Right lobe of liver (tissue), 6 donors: Measurements from ENCODE around the gene SH3GL2. TPM values are rescaled to one million over a fixed set of nuclear protein-coding genes. Genes with fewer than 3 reads are reported as not detected.

Source experiments
- ATAC-seq, 4 donors: fragments of 200-7000 bp; cut with Tn5 transposase; one replicate each; pipeline ENCODE4 v1.9.1; 2020; ENCODE audit warnings: mild to moderate bottlenecking in 4 of 4, moderate library complexity in 4 of 4
- DNase-seq, 3 donors: peaks; one replicate each; pipeline ENCODE4 v3.0.0-alpha.2; 2020
- H3K27ac ChIP-seq, 3 donors: fragments of 200-600 bp; one replicate each; pipeline ENCODE4 v1.8.0; 2022
- H3K27me3 ChIP-seq, 2 donors: fragments of 200-600 bp; one replicate each; pipeline ENCODE4 v1.8.0; 2022
- H3K36me3 ChIP-seq, 4 donors: fragments of 200-600 bp; sonication (generic) in 1 of 4; one replicate each; pipeline versions ENCODE4 v1.5.1 to v1.8.0; 2017 to 2022; ENCODE audit warnings: control low read depth in 1 of 4
- H3K4me1 ChIP-seq, 4 donors: fragments of 200-600 bp; sonication (generic) in 1 of 4; one replicate each; pipeline versions ENCODE4 v1.5.1 to v1.8.0; 2017 to 2022; ENCODE audit warnings: control low read depth in 1 of 4
- H3K4me3 ChIP-seq, 3 donors: fragments of 200-600 bp; one replicate each; pipeline ENCODE4 v1.8.0; 2022
- H3K9me3 ChIP-seq, 4 donors: fragments of 200-600 bp; sonication (generic) in 1 of 4; one replicate each; pipeline versions ENCODE4 v1.5.1 to v1.8.0; 2017 to 2022; ENCODE audit warnings: control low read depth in 1 of 4
- POLR2A ChIP-seq: fragments of 450-650 bp; IDR thresholded peaks from one replicate; pipeline ENCODE4 v1.6.1; 2017; ENCODE audit warnings: antibody characterized with exemption, mild to moderate bottlenecking
- WGBS: methylation state at CpG from one replicate; pipeline ENCODE4 v1.1.6; 2018; ENCODE audit warnings: low coverage, low lambda C conversion rate; ENCODE audit not compliant: insufficient coverage; ENCODE audit errors: missing lambda C conversion rate; 5-methylcytosine and 5-hydroxymethylcytosine counted together
- intact Hi-C, 2 donors: fragments of 100-400 bp; cut with DNase I; formaldehyde crosslinking; loops; one replicate each; pipeline versions ENCODE4 v1.11.2 to v1.14.1; 2022
- total RNA-seq, 6 experiments: library from RNA; depleted of rRNA in 2 of 6; stranded (reverse); fragments of >200 nt in 2 of 6; fragmentation: NEBNext Ultra II Directional in 3 of 6; extraction: Animal tissue kit (Norgen Biotek cat#: 25700) in 3 of 6; gene quantifications; one replicate each; pipeline versions ENCODE4 v1.1.0 to v1.2.4, GENCODE V29; 2016 to 2023
- TF ChIP-seq, protein P1 (sequence below), 4 donors: fragments of 200-600 bp in 3 of 4; fragments of 450-650 bp in 1 of 4; IDR thresholded peaks; one replicate each; pipeline versions ENCODE4 v1.5.1 to v1.8.0; 2016 to 2022; ENCODE audit warnings: antibody characterized with exemption in 4 of 4, mild to moderate bottlenecking in 2 of 4
- donor health status: DM: no; HTN: yes; CAD: no.
- donor health status: DM: no; HTN: no; CAD: no.
- donor health status: DM: no; HTN: no; CAD: no.
- donor health status: DM: no; HTN: yes; CAD: no.
- donor health status: DM: no; HTN: yes; CAD: no.

SH3GL2 gene
- total RNA-seq, 6 experiments from 2014 or later: 0.07 to 0.09 TPM; not detected in 4

DNA sequence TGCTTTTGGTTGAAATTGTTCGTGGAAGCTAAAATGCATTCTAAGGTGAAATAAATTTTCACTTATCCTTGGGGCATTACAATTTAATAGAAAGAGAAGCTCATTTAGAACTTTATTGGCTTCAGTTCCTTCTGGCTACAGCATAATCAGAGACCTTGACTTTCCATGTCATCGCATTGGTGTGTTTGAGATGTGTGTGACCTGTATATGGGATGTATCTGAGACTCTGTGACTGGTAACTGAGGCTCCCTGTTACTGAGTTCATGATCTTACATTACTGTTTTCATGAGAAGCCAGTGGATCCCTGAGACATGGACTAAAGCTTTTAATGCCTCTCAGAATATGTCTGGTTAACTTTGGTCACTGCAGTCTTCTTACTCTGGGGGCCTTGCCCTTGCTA is 32.5 kb downstream of the SH3GL2 start:
- H3K27me3 ChIP-seq: no peaks in the 10 kb centered on the region
- H3K4me1 ChIP-seq: no peaks in the 10 kb centered on the region
- no peak for ATAC-seq
- TF ChIP-seq POLR2A: no peak
- TF ChIP-seq, protein P1, sequence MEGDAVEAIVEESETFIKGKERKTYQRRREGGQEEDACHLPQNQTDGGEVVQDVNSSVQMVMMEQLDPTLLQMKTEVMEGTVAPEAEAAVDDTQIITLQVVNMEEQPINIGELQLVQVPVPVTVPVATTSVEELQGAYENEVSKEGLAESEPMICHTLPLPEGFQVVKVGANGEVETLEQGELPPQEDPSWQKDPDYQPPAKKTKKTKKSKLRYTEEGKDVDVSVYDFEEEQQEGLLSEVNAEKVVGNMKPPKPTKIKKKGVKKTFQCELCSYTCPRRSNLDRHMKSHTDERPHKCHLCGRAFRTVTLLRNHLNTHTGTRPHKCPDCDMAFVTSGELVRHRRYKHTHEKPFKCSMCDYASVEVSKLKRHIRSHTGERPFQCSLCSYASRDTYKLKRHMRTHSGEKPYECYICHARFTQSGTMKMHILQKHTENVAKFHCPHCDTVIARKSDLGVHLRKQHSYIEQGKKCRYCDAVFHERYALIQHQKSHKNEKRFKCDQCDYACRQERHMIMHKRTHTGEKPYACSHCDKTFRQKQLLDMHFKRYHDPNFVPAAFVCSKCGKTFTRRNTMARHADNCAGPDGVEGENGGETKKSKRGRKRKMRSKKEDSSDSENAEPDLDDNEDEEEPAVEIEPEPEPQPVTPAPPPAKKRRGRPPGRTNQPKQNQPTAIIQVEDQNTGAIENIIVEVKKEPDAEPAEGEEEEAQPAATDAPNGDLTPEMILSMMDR (IDR thresholded peaks at IDR 0.05): no peak
- H3K27ac ChIP-seq: no peak overlapping the region
- intact Hi-C loops: no loop called here
- H3K9me3 ChIP-seq: no peaks in the 10 kb centered on the region
- H3K36me3 ChIP-seq: no peaks in the 10 kb centered on the region
- no peak overlapping the region for H3K4me3 ChIP-seq
- no peak for DNase-seq
- 53% methylated on average over 2 of the region's 2 CpGs for WGBS

DNA sequence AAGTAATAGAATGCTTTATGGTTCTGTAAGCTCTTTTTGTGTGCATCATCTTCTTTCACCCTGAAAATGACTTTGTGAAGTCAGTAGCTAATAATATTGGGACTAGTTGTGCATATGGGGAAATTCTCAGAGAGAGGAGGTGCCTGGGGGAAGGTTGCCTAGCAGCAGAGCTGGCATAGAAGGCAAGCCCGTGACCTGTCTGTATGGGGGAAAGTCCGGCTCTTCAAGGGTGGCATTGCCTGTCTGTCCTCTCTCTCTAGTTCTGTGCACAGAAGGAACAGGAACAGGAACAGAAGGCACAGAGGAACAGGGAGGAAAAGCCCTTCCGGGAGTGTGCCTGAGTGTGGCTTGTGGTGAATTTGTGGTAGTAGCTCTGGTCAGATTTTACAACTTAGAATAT is 33.1 kb downstream of the SH3GL2 start:
- intact Hi-C loops: no loop called here
- no peak for ATAC-seq
- H3K4me1 ChIP-seq: no peaks in the 10 kb centered on the region
- 26% methylated on average over 3 of the region's 3 CpGs for WGBS
- TF ChIP-seq, protein P1 (IDR thresholded peaks at IDR 0.05): no peak
- TF ChIP-seq POLR2A: no peak
- no peak overlapping the region for H3K27ac ChIP-seq
- no peaks in the 10 kb centered on the region for H3K27me3 ChIP-seq
- H3K36me3 ChIP-seq: no peaks in the 10 kb centered on the region
- no peak for DNase-seq
- H3K9me3 ChIP-seq: no peaks in the 10 kb centered on the region
- no peak overlapping the region for H3K4me3 ChIP-seq

DNA sequence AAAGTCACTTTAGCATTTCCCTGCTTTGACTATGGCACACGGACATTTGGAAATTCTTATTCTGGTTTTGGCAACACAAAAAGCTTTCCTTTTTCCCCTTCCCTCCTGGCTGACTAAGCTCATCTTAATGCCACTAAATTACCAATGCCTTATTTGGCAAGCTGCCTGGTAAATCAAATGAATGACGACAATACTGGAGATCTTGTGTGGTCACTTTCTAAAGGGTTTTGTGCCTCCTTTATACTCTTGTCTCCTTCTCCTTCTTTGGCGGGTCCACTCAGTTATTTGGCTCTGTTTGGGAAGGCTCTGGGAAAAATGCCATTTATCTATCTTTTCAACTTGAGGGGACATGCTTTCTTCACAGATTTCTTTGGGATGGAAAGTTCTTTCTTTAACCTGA is 34.9 kb downstream of the SH3GL2 start:
- intact Hi-C loops: no loop called here
- DNase-seq (no peak), ATAC-seq (no peak)
- Histone ChIP-seq H3K9me3 (no peaks in the 10 kb centered on the region), H3K27me3 (no peaks in the 10 kb centered on the region), H3K4me1 (no peaks in the 10 kb centered on the region), H3K4me3 (no peak overlapping the region), H3K36me3 (no peaks in the 10 kb centered on the region), H3K27ac (no peak overlapping the region)
- 52% methylated on average over 3 of the region's 3 CpGs for WGBS
- no peak for TF ChIP-seq POLR2A
- TF ChIP-seq, protein P1 (IDR thresholded peaks at IDR 0.05): no peak

DNA sequence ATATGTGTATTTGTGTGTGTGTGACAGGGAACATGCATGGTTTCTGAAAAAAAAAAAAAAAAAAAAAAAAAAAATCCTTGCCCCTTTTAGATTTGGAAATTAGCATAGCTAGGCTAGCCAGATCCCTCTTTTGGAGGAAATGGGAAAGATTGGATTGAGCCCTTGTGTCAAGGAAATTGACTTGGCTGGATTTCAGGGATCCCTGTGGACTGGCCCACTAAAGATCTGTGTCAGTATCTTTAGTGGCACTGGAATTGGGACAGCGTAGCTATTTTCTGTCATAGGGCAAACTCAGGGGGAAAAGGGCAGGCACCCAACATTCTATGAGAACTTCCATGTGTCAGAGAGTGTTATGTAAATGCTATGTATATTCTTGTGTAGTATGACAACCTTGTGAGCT is 35.4 kb downstream of the SH3GL2 start:
- Histone ChIP-seq H3K9me3 (no peaks in the 10 kb centered on the region), H3K4me3 (no peak overlapping the region), H3K4me1 (no peaks in the 10 kb centered on the region), H3K27me3 (no peaks in the 10 kb centered on the region), H3K27ac (no peak overlapping the region), H3K36me3 (no peaks in the 10 kb centered on the region)
- WGBS: 83% methylated on average over 1 of the region's 1 CpG
- no peak for DNase-seq
- ATAC-seq: no peak
- TF ChIP-seq, protein P1 (IDR thresholded peaks at IDR 0.05): no peak
- TF ChIP-seq POLR2A: no peak
- intact Hi-C loops: no loop called here

DNA sequence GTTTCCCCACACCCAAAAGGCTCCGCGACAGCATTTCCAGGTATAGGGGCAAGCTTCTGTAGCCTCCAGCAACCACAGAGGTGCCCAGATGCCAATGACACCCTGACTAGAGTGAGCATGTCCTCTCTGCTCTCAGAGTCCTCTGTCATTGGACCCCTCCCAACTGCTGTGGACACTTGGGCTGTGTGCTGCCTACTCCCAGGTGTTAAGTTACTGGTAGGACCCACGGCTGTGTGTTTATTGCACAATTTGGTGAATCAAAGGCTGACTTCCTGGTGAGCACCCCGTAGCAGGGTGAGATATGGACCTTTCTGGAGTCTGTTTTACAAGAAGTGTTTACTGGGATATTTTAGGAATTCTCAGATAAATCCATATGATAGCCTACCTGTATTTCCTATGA is 36.0 kb downstream of the SH3GL2 start:
- Histone ChIP-seq H3K4me1 (no peaks in the 10 kb centered on the region), H3K9me3 (no peaks in the 10 kb centered on the region), H3K27me3 (no peaks in the 10 kb centered on the region), H3K27ac (no peak overlapping the region), H3K4me3 (no peak overlapping the region), H3K36me3 (no peaks in the 10 kb centered on the region)
- TF ChIP-seq, protein P1 (IDR thresholded peaks at IDR 0.05): no peak
- TF ChIP-seq POLR2A: no peak
- DNase-seq: no peak
- ATAC-seq: no peak
- 20% methylated on average over 1 of the region's 4 CpGs for WGBS
- intact Hi-C loops: no loop called here
